Right ventricle myocardium inferior (tissue), 1 donor: ENCODE measurements around the gene PRKN. TPM values are rescaled to one million over a fixed set of nuclear protein-coding genes. Genes with fewer than 3 reads are reported as not detected.

ENCODE experiments used
- ATAC-seq: fragments of 200-7000 bp; cut with Tn5 transposase; one replicate; pipeline ENCODE4 v1.9.1; 2020; ENCODE audit warnings: mild to moderate bottlenecking, moderate library complexity
- DNase-seq: peaks from one replicate; pipeline ENCODE4 v3.0.0; 2021; ENCODE audit errors: missing footprints
- intact Hi-C: fragments of 100-400 bp; cut with DNase I; formaldehyde crosslinking; loops from one replicate; pipeline ENCODE4 v1.11.0; 2022
- total RNA-seq: library from RNA; stranded (reverse); fragmentation: NEBNext Ultra II Directional; extraction: Animal tissue kit (Norgen Biotek cat#: 25700); gene quantifications from one replicate; pipeline ENCODE4 v1.2.1, GENCODE V29; 2021
- donor health status: DM: no; HTN: yes; CAD: no; lungs with severe emphysema.

Gene PRKN
- total RNA-seq, 1 donor from 2014 or later, result 19.5 TPM

- DNase-seq (no peak), ATAC-seq (no peak)
- intact Hi-C loops, result no loop called here
These were observed 354.4 kb downstream of the PRKN start for GRCh38 chr6:162373192-162373591.

DNA sequence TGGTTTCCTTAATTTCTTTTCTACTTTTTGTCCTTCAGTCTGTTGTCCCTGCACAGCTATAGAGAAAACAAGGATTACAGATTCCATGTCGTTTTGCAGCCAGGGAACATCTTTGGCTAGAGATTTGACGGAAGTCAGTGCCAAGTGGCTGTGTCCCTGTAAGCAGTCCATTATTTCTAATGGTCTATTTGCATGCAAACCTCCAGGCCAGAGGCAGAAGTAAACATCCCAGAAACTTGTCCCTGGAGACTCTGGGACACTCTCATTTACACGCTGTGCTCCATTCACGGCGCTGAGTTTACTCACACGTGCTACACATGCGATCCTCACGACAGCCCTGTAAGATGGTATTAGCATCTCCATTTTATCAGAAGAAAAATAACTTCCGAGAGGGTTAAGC, 355.5 kb downstream of the PRKN start:
- intact Hi-C loops, result no loop called here
- no peak for ATAC-seq

GRCh38 chr6:162371121-162371520, 356.4 kb downstream of the PRKN start:
- ATAC-seq (no peak), DNase-seq (no peak)
- intact Hi-C loops, result no loop called here

More for the DNA sequence above, 355.5 kb downstream of the PRKN start:
- no peak for DNase-seq

GRCh38 chr6:162369091-162369490, 358.5 kb downstream of the PRKN start:
- DNase-seq (no peak), ATAC-seq (no peak)
- intact Hi-C loops, result no loop called here

DNA sequence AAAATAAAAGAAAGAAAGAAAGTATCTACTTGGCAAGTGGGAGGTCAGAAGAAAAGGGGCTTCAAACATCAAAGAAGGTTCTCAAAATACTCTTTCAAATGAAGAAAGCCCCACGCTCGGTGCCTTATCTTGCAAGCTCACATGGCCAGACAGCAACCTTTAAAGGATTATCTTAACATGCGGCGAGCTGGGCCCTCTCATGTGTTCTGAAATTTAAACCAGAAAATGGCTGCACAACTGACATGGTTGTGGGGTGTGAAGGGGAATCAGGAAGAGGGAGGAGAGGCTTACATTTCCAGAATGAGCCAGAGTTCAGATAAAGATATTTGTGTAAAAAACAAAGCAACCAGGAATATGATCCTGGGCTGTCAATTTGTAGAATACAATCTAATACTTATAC, 363.1 kb downstream of the PRKN start:
- intact Hi-C loops, result no loop called here
- DNase-seq, result no peak

GRCh38 chr6:162363757-162364156, 363.8 kb downstream of the PRKN start:
- intact Hi-C loops, result no loop called here
- ATAC-seq, result no peak

More for the DNA sequence above, 363.1 kb downstream of the PRKN start:
- ATAC-seq, result no peak

DNA sequence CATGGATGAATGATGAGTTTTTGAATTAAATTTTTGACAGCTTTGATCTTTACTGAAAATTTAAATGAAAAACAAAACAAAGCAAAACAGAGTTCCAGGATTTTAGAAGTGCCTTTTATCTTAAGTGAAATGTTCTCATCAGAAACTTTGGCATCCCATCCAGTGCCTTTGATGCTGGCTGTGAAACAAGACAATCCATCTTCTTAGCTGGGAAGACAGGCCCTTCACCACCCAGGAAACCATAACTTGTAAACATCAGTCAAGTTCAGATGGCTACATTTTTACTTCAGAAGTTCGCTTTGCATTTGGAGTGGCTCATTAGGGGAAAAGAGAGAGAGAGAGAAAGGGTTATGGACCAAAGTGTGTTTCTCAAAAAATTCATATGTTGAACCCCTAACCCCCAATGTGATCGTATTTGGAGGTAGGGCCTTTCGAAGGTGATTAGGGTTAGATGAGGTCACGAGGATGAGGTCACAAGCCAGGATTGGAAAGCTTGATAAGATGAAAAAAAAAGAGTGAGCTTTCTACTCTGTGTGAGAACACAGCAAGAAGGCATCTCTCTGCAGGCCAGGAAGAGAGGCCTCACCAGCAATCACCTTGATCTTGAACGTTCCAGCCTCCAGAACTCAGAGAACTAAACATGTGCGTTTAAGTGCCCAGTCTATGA, 366.5 kb downstream of the PRKN start:
- no peak for DNase-seq
- no peak for ATAC-seq
- intact Hi-C loops, result no loop called here

More at GRCh38 chr6:162363757-162364156, 363.8 kb downstream of the PRKN start:
- no peak for DNase-seq

DNA sequence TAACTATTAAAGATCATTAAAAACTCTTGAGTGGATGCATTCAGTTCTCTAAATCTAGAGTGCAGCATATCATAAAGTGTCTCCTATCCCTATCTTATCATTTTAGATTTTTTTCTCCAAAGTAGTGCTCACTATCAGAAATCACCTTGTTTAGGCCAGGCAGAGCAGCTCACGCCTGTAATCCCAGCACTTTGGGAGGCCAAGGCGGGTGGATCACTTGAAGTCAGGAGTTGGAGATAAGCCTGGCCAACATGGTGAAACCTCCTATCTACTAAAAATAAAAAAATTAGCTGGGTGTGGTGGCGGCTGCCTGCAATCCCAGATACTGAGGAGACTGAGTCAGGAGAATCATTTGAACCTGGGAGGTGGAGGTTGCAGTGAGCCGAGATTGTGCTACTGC, 368.9 kb downstream of the PRKN start:
- intact Hi-C loops, result no loop called here
- no peak for DNase-seq
- ATAC-seq, result no peak

DNA sequence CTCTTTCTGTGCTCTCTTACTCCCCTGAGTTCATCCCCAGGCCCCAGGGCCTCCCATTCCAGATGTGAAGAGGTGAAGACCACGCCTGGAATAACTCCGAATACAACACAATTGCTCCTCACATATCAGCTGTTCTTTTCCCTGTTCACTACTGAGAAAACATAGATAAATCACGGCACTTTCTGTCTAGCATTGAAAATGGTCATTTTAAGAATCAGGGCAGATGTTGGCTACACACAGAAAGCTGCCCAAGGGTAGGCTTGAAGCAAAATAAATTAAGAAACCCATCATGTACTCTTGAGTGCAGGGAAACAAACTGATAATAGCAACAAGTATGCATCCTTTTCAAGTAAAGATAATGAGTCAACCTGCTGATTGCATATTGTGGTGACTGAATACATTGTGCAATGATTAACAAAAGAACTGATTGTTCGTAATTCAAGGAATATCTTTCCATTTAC, 382.5 kb downstream of the PRKN start:
- DNase-seq (no peak), ATAC-seq (peak; percentile 13)
- intact Hi-C loops, result no loop called here

DNA sequence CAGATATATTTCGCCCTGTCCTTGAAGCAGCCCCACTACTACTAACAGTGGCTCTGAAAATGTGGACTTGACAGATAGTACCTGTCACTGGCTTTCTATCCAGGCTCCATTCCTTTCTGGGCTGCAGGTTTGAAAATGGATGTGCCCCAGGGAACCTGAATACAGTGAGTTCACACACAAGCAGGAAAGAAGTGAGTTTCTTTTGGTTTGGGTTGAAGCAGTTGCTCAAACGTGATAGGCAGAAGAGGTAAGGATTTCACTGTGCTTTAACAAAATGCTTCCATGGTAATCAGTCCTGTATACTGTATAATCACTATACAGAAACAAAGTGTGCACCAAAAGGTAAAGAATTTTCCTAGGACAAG, 382.9 kb downstream of the PRKN start:
- ATAC-seq (peak; percentile 37), DNase-seq (no peak)
- intact Hi-C loops, result no loop called here

GRCh38 chr6:162343936-162344645, 383.5 kb downstream of the PRKN start:
- peak; percentile 46 for ATAC-seq
- intact Hi-C loops, result no loop called here
- no peak for DNase-seq

- no peak for ATAC-seq
- intact Hi-C loops, result no loop called here
These were observed 384.2 kb downstream of the PRKN start for GRCh38 chr6:162343198-162343935.

DNA sequence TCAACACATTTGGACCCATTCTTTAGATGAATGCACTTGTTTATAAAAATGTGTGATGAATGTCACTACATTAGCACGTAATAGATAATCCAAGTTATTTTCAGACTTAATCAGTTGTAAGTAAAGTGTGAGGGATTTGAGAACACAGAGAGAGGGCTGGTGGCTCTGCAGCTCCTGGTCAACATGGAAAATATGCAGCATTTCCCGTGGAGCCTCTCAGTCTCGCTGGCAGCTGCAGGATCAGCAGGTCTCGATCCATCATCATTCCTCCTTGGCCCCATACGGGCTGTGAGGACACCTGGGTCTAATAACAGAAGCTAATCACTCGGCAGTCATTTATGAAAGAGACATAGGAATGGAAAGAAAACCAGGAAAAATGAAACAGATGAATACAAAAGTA, 390.2 kb downstream of the PRKN start:
- ATAC-seq (no peak), DNase-seq (no peak)
- intact Hi-C loops, result no loop called here

More at GRCh38 chr6:162343198-162343935, 384.2 kb downstream of the PRKN start:
- DNase-seq, result no peak

DNA sequence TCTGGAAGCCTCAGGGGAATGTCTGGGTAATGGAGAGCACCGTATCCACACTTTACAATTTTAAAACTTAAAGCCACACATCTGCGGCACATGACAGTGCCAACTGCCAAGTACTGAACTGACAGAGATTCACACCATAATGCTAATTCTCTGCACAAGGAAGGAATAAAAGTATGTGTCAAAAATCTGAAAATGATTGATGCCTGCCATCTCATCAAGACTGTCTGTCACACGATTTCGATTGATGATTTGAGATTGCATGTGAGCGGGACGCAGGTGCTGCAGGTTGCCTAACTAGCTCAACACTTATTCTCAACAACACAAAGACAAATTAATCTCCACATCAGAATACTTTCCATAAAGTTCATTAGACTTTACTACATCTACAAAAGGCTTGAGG, 391.2 kb downstream of the PRKN start:
- DNase-seq, result no peak
- no peak for ATAC-seq
- intact Hi-C loops, result no loop called here

DNA sequence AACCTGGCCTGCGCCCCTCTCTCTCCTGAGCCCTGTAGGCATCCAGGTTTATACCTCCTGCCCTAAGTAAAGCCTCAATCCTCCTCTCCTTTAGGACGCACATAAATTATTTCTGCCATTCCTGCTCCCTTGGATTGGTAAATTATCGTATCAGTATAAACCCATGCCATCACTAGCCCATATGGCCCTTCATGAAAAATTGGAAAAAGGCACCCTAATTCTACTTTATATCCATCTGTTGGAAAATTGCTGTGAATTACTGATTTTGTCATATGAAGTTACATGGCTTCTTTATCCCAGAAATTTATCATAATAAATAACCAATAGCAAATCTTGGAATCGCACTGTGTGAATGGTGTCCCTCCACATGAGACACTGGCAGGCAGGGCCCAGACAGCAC, 395.2 kb downstream of the PRKN start:
- intact Hi-C loops, result no loop called here
- ATAC-seq, result no peak
- DNase-seq, result no peak

GRCh38 chr6:162331911-162332310, 395.7 kb downstream of the PRKN start:
- intact Hi-C loops, result no loop called here
- DNase-seq (no peak), ATAC-seq (no peak)

GRCh38 chr6:162325826-162326225, 401.7 kb downstream of the PRKN start:
- DNase-seq (no peak), ATAC-seq (no peak)
- intact Hi-C loops, result no loop called here

DNA sequence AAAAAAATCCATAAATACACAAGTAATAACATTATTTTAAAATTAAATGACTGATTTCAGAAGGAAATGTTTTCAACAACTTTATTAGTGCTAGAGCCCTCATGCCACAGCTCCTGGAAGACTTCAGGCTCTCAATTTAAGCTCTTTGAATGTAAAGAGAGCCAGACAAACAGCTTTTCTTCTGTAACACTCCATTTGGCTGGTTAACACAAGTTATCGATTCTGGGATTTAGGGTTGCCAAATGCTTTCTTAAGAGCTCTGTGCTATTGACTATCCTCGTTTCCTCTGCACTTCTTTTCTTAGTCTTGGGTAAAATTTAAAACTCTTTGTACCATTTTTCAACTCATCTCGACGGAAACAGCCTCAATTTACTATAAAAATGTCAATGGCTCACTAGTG, 402.5 kb downstream of the PRKN start:
- DNase-seq (no peak), ATAC-seq (no peak)
- intact Hi-C loops, result no loop called here

- DNase-seq (no peak), ATAC-seq (no peak)
- intact Hi-C loops, result no loop called here
These were observed 412.3 kb downstream of the PRKN start for GRCh38 chr6:162315291-162315690.
